GM13977 (cell line): Measurements from ENCODE around the gene CENPP.

Source experiments
- DNase-seq: peaks from one replicate; pipeline ENCODE4 v3.0.0; 2012; ENCODE audit warnings: low spot score
- CTCF ChIP-seq: IDR thresholded peaks from 2 replicates; pipeline ENCODE4 v1.5.1; 2012; ENCODE audit warnings: mild to moderate bottlenecking, control low read depth; ENCODE audit not compliant: insufficient read depth; ENCODE audit errors: extremely low read depth, missing control alignments
- in situ Hi-C: fragments of 300-500 bp; cut with MboI; formaldehyde crosslinking; loops from one replicate; pipeline ENCODE4 v1.12.0; 2022; ENCODE audit warnings: low sequenced_read_pairs, low pct_unique_long_range_greater_than_20kb, mixed read lengths, inconsistent platforms; ENCODE audit not compliant: unreplicated experiment

CENPP gene

GRCh38 chr9:92295827-92296258 is 29.9 kb upstream of the CENPP start:
- DNase-seq = no peak
- no peak for TF ChIP-seq CTCF
- in situ Hi-C loops = no loop called here

GRCh38 chr9:92297611-92298010 is 28.1 kb upstream of the CENPP start:
- in situ Hi-C loops = no loop called here
- no peak for TF ChIP-seq CTCF
- DNase-seq = no peak

- TF ChIP-seq CTCF = no peak
- no peak for DNase-seq
- in situ Hi-C loops = no loop called here
These were observed 27.7 kb upstream of the CENPP start for GRCh38 chr9:92298036-92298435.

- DNase-seq = no peak
- no peak for TF ChIP-seq CTCF
- in situ Hi-C loops = no loop called here
These were observed 26.6 kb upstream of the CENPP start for GRCh38 chr9:92299116-92299515.

- DNase-seq = no peak
- TF ChIP-seq CTCF = no peak
- in situ Hi-C loops = loop anchor here (25.0 kb wide), 1 partner anchor 336 kb away; no protein-coding TSS in a partner anchor
These were observed 24.8 kb upstream of the CENPP start for GRCh38 chr9:92300936-92301335.

- no peak for DNase-seq
- in situ Hi-C loops = loop anchor here (25.0 kb wide), 1 partner anchor 328 kb away; no protein-coding TSS in a partner anchor
- TF ChIP-seq CTCF = no peak
These were observed 16.9 kb upstream of the CENPP start for GRCh38 chr9:92308893-92309292.

GRCh38 chr9:92310562-92310961 is 15.2 kb upstream of the CENPP start:
- TF ChIP-seq CTCF = no peak
- in situ Hi-C loops = loop anchor here (25.0 kb wide), 1 partner anchor 327 kb away; no protein-coding TSS in a partner anchor
- DNase-seq = no peak
